ENCODE measurements around the gene CTTN. TPM values are rescaled to one million over a fixed set of nuclear protein-coding genes. Genes with fewer than 3 reads are reported as not detected.

The CTTN gene
- total RNA-seq, 2 experiments from 2014 or later: 5.0 to 9.3 TPM

GRCh38 chr11:70433966-70434812, 35.9 kb downstream of the CTTN start:
- H3K4me3 ChIP-seq (ENCODE audit: low read depth, low read length, poor library complexity, severe bottlenecking): no peak overlapping the region
- H3K27ac ChIP-seq (ENCODE audit: low read depth, low read length, poor library complexity, severe bottlenecking): no peak overlapping the region
- no peak overlapping the region for H3K4me2 ChIP-seq (ENCODE audit: low read length)
- no peaks in the 10 kb centered on the region for H3K9me3 ChIP-seq (ENCODE audit: low read length)
- H3K4me1 ChIP-seq (ENCODE audit: insufficient read depth, low read length, poor library complexity, severe bottlenecking): no peaks in the 10 kb centered on the region
- intact Hi-C loops (cut with micrococcal nuclease; ENCODE audit: unreplicated experiment): no loop called here
- ChIA-PET POLR2A (no interaction called here), CTCF (ENCODE audit: unreplicated experiment) (no interaction called here)
- TF ChIP-seq CTCF (conservative IDR thresholded peaks at IDR 0.05; ENCODE audit: low read length) (no peak), EZH2phosphoT487 (IDR thresholded peaks at IDR 0.05; ENCODE audit: borderline replicate concordance, low read depth, low read length) (no peak)
- H3K79me2 ChIP-seq (ENCODE audit: insufficient read depth, low read depth, low read length): no peaks in the 10 kb centered on the region
- H3K36me3 ChIP-seq (ENCODE audit: insufficient read depth, low read length): no peaks in the 10 kb centered on the region
- no TSS peak for BruUV-seq (replicated peaks)
- no peak for DNase-seq (ENCODE audit: low spot score)
- no peaks in the 10 kb centered on the region for H3K9me2 ChIP-seq (ENCODE audit: insufficient read depth, low read length)
- no peaks in the 10 kb centered on the region for H4K20me1 ChIP-seq (ENCODE audit: insufficient read depth, low read length)
- no peak overlapping the region for H2AFZ ChIP-seq (ENCODE audit: low read length)

DNA sequence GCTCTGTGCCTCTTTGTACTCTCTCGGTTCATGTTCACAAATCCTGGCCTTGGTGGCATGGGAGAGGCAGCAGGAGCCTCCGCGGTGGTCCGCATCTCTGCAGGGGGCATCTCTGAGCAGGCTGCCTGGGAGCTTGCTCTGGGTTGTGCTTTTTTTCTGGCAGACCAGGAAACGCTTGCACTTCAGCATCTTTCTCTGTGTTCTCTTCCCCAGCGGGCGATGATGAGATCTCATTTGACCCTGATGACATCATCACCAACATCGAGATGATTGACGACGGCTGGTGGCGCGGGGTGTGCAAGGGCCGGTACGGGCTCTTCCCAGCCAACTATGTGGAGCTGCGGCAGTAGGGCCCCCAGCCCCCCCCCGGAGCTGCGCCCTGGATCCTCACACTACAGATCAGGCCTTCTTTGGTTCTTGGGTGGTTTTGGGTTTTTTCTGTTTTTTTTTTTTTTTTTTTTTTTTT, 36.5 kb downstream of the CTTN start:
- Histone ChIP-seq H3K4me1 (ENCODE audit: insufficient read depth, low read length, poor library complexity, severe bottlenecking) (no peaks in the 10 kb centered on the region), H3K9me2 (ENCODE audit: insufficient read depth, low read length) (no peaks in the 10 kb centered on the region), H3K4me3 (ENCODE audit: low read depth, low read length, poor library complexity, severe bottlenecking) (no peak overlapping the region), H3K4me2 (ENCODE audit: low read length) (no peak overlapping the region), H3K36me3 (ENCODE audit: insufficient read depth, low read length) (no peaks in the 10 kb centered on the region), H2AFZ (ENCODE audit: low read length) (no peak overlapping the region), H3K9me3 (ENCODE audit: low read length) (no peaks in the 10 kb centered on the region), H3K27ac (ENCODE audit: low read depth, low read length, poor library complexity, severe bottlenecking) (no peak overlapping the region), H4K20me1 (ENCODE audit: insufficient read depth, low read length) (no peaks in the 10 kb centered on the region), H3K79me2 (ENCODE audit: insufficient read depth, low read depth, low read length) (no peaks in the 10 kb centered on the region)
- ChIA-PET POLR2A (no interaction called here), CTCF (ENCODE audit: unreplicated experiment) (no interaction called here)
- intact Hi-C loops (cut with micrococcal nuclease; ENCODE audit: unreplicated experiment): no loop called here
- TF ChIP-seq CTCF (conservative IDR thresholded peaks at IDR 0.05; ENCODE audit: low read length) (no peak), EZH2phosphoT487 (IDR thresholded peaks at IDR 0.05; ENCODE audit: borderline replicate concordance, low read depth, low read length) (no peak)
- no peak for DNase-seq (ENCODE audit: low spot score)
- no TSS peak for BruUV-seq (replicated peaks)

DNA sequence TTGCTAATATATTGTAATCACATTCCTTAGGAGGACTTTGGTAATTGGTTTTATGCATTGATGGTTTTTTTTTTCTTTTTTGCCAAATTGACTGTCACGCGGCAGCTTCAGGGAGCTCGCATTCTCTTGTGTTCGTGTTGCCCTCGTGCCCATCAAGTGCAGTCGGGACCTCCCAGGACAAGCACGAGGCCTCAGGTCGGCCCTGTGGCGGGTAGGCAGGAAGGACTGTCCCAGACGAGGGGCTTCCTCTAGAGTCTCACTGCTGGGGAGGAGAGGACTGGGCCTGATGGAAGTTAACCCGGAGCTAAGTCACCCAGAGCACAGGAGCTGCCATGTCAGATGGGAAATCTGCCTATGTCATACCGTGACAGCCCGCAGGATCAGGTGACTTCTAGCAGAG, 37.0 kb downstream of the CTTN start:
- no peaks in the 10 kb centered on the region for H3K36me3 ChIP-seq (ENCODE audit: insufficient read depth, low read length)
- intact Hi-C loops (cut with micrococcal nuclease; ENCODE audit: unreplicated experiment): no loop called here
- no peaks in the 10 kb centered on the region for H4K20me1 ChIP-seq (ENCODE audit: insufficient read depth, low read length)
- no peaks in the 10 kb centered on the region for H3K79me2 ChIP-seq (ENCODE audit: insufficient read depth, low read depth, low read length)
- no peak for DNase-seq (ENCODE audit: low spot score)
- no peak for TF ChIP-seq CTCF (conservative IDR thresholded peaks at IDR 0.05; ENCODE audit: low read length)
- no peak for TF ChIP-seq EZH2phosphoT487 (IDR thresholded peaks at IDR 0.05; ENCODE audit: borderline replicate concordance, low read depth, low read length)
- H2AFZ ChIP-seq (ENCODE audit: low read length): no peak overlapping the region
- no peaks in the 10 kb centered on the region for H3K9me3 ChIP-seq (ENCODE audit: low read length)
- BruUV-seq (replicated peaks): no TSS peak
- no peak overlapping the region for H3K27ac ChIP-seq (ENCODE audit: low read depth, low read length, poor library complexity, severe bottlenecking)
- CTCF ChIA-PET (ENCODE audit: unreplicated experiment): no interaction called here
- POLR2A ChIA-PET: no interaction called here
- H3K4me2 ChIP-seq (ENCODE audit: low read length): no peak overlapping the region
- no peaks in the 10 kb centered on the region for H3K4me1 ChIP-seq (ENCODE audit: insufficient read depth, low read length, poor library complexity, severe bottlenecking)
- H3K4me3 ChIP-seq (ENCODE audit: low read depth, low read length, poor library complexity, severe bottlenecking): no peak overlapping the region
- H3K9me2 ChIP-seq (ENCODE audit: insufficient read depth, low read length): no peaks in the 10 kb centered on the region
